HG03432 (cell line): ENCODE results near the gene FMO1.
A peak's percentile ranks its signal among the peaks of the same experiment; 100 is the strongest.
"Not testable (repeated sequence)": the region's sequence is repeated elsewhere in the genome, so short reads cannot be mapped to it uniquely, and the experiment has no call there.

Experiments
- ATAC-seq: cut with Tn5 transposase; IDR thresholded peaks from one replicate; pipeline ENCODE4 v1.9.1; 2021; ENCODE audit warnings: mild to moderate bottlenecking, moderate library complexity; ENCODE audit not compliant: unreplicated experiment

The FMO1 gene

GRCh38 chr1:171233183-171233582 is 15.1 kb upstream of the FMO1 start:
- ATAC-seq = no peak

- ATAC-seq = not testable (repeated sequence)
Observed at GRCh38 chr1:171236231-171236630, 12.1 kb upstream of the FMO1 start.

- ATAC-seq = no peak
Observed at GRCh38 chr1:171243878-171244277, 4.4 kb upstream of the FMO1 start.

DNA sequence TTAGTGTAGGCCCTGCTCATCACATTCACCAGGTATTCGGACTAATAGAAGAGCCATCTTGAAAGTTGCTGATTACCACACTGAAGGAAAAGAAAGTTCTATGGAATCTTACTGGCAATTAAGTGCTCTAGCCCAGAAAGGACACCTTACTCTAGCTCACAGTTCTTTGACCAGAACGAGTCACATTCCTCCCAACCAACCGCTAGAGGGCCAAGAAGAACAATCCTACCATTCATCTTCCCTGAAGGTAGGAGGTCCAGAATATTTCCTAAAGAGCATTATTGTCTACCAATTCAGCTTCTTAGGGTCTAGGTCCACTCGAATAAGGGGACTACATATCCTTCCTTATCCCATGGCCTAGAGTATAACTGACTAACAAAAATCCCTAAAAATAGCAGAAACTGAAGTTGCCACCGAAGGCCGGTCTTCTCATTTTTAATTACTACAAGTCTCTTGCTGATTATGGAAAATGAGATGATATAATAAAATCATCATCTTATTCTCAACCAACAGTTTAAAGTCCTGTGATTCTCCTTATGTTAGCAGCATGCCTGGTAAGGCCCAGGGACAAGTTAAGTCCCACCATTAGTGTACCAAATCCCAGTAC is 2.7 kb upstream of the FMO1 start:
- ATAC-seq = peak; percentile 87

DNA sequence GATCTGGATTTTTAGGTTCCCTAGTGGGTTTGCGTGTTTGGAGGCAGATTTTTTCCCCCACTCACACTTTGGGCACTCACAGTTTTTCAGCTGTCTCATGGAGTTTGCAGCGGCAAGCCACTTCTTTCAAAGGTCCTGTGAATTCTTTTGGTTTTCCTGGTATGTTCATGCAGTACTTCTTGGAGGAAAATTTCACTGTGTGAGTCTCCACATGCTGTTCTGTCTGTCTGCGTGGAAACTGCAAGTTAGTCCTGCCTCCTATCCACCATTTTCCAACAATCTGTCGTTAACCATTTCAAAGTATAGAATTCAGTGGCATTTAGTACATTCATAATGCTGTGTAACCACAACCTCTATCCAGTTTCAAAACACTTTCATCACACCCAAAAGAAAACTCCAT is 793 bp upstream of the FMO1 start:
- ATAC-seq = no peak

DNA sequence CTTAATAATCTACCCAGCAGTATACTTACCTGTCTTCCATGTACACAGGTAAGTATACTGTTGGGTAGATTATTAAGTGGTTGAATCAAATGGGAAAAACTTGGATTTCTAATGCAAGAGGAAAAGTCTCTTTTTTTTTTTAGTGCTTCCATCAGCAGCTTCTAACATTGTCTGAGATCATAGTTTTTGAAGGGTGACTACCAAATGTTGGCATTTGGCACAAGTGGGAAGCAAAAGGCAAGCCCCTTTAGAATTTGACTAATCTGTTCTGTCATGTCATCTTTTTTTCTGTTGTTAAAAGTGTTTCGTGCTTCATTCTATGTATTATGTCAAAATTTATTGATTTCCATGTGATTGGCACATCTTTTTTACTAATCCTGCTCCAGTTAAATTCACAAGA is 547 bp downstream of the FMO1 start:
- ATAC-seq = no peak

GRCh38 chr1:171250263-171250662 is 2.0 kb downstream of the FMO1 start:
- ATAC-seq = no peak

- peak; percentile 68 for ATAC-seq
Observed at GRCh38 chr1:171251042-171251951, 3.0 kb downstream of the FMO1 start.

GRCh38 chr1:171251952-171252300 is 3.6 kb downstream of the FMO1 start:
- no peak for ATAC-seq

- ATAC-seq = peak; percentile 87
Observed at GRCh38 chr1:171252482-171252881, 4.2 kb downstream of the FMO1 start.

GRCh38 chr1:171254859-171255258 is 6.6 kb downstream of the FMO1 start:
- no peak for ATAC-seq

DNA sequence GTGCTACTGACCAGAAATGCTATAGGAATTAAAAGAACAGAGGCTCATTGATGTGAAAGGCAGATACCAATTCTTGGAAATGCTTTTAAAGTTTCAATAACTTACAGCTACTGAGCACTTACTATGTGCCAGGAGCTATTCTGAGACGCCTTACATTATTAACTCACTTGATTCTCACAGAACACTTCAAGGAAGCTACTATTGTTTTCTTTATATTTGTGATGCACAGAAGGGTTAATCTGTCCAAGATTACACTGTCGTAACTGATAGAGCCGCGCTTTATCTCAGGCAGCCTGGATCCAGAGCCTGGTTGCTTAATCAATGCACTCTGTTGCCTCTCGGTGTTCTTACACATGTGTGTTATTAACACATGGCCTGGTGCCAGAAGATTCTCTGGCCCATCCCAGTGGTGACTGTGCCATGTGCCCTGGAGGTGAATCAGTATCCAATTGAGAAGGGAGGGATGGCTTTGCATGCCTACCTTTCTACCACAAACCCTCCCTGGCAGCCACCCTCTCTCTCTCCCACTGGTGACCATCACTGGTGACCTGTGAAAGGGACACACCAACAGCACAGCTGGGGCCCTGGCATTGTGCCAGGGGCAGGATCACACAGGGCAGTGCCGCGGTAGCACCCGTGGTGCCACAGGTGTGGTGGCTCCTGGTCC is 8.8 kb downstream of the FMO1 start:
- ATAC-seq = no peak

GRCh38 chr1:171257607-171258076 is 9.3 kb downstream of the FMO1 start:
- ATAC-seq = no peak

GRCh38 chr1:171258429-171258828 is 10.1 kb downstream of the FMO1 start:
- no peak for ATAC-seq

- no peak for ATAC-seq
Observed at GRCh38 chr1:171258943-171259342, 10.6 kb downstream of the FMO1 start.

GRCh38 chr1:171261336-171261735 is 13.0 kb downstream of the FMO1 start:
- ATAC-seq = no peak

DNA sequence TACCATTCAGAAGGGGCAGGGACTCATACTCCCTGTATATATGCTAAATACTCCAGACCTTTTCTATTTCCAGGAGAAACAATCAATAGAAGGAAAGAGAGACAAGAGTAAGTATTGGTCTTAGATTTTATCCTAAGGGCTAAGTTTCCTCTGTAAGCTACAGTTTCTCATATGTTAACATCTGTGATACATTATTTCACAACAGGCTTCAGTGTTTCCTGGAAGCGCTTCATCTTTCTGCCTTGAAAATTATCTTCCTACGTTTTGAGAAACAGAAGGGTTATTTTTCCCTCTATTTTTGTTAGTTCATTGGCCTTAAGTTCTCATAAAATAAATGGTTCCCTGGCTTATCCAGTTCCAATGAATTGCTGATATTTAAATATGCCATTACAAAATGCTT is 15.6 kb downstream of the FMO1 start:
- no peak for ATAC-seq

GRCh38 chr1:171265686-171266085 is 17.4 kb downstream of the FMO1 start:
- no peak for ATAC-seq

DNA sequence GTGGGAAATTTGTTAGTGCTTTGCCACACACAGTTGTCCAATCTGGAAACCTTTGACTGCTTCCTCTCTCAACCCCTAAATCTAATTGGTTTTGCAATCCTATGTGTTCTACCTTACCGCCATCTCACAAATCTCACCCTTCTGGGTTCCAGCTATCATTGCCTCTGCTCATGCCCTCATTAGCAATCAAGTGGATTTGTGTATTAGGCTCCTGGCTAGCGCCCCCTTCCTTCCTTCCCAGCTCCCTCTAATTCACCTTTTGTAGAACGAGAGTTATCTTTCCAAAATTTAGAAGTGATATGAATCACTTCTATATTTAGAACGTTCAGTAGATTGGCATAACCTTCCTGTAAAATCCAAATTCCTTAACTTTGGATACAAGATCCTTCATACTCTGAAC is 18.6 kb downstream of the FMO1 start:
- ATAC-seq = no peak

GRCh38 chr1:171267391-171267790 is 19.1 kb downstream of the FMO1 start:
- ATAC-seq = no peak

- ATAC-seq = no peak
Observed at GRCh38 chr1:171270806-171271205, 22.5 kb downstream of the FMO1 start.

GRCh38 chr1:171277534-171277933 is 29.2 kb downstream of the FMO1 start:
- no peak for ATAC-seq
